GM19238 (cell line): Measurements from ENCODE around the gene VEZF1.

Experiments
- DNase-seq: peaks from one replicate; pipeline ENCODE4 v3.0.0; 2011; ENCODE audit warnings: low spot score; ENCODE audit not compliant: insufficient read length

Gene VEZF1

DNA sequence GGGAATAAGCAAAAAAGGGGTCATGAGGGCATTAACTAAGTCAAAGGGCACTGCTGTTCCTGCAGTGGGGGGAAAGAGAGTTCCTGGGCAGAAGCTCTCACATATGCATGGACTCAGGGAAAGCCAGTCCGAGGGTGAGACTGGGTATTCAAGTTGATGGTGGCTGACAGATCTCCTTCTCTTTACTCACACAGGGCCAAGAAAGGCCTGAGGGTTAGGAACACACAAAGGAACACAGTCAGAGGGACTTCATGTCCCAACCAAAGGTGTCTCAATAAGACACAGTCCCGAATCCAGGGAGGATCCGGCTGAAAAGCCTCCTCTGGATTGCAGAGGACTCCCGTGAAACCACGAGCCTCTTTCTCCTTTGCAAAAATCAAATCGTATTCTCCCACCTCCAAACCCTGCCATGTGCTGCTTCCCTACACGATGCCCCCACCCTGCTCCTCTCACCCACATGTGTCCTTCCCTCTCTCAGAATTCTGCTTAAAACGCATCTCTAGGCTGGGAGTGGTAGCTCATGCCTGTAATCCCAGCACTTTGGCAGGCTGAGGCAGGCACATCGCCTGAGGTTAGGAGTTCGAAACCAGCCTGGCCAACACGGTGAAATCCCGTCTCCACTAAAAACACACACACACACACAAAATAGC is 56.4 kb downstream of the VEZF1 start:
- DNase-seq, result no peak

- no peak for DNase-seq
Measured at GRCh38 chr17:57930239-57930638, 57.8 kb downstream of the VEZF1 start.

- DNase-seq, result no peak
Measured at GRCh38 chr17:57929386-57929785, 58.7 kb downstream of the VEZF1 start.

DNA sequence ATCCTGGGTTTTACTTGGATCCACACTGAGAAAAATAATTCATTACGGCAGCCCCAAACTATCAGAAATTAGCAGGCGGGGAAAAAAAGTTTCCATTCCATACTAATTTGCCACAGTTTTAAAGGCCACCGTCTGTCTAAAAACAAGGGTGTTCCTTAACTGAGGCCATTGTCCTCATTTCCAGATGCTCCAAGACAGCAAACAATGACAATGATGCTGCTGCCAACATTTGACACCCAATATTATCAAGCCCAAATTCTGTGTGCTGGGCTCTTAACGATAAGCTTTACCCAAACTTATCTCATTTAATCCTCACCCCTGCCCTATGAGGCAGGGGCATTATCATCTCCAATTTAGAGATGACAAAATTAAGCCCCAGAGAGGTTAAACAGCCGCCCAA is 59.1 kb downstream of the VEZF1 start:
- DNase-seq, result no peak

- no peak for DNase-seq
Measured at GRCh38 chr17:57927048-57927723, 60.9 kb downstream of the VEZF1 start.

- DNase-seq, result no peak
Measured at GRCh38 chr17:57926723-57927047, 61.4 kb downstream of the VEZF1 start.

DNA sequence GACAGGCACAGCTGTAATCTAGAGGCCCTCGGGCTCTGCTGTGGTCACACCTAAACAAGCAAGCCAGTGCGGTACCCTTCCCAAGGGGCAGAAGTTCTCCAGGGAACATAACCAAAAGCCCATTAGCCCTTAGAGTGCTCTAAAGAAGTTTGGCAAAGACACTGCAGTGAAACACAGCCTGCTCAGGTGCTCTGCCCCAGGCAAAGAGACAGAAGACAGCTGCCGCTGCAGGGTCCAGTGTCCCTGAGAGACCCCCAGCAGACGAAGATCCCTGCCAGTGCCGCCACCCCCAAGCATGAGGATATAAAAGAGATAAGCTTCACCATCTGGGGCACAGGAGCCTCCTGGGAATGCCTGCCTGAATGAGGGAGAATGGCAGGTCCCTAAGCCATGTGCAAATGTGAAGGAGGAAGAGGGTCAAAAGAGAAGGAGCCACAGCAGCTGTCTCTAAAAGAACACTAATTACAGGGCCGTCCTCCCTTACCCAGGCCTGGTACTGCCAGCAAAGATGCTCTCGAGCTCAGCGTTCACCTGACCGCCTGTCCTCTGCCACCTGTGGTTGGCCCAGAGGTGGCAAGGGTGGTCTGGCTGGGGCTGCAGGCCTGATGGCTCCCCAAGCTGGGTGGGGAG is 62.6 kb downstream of the VEZF1 start:
- no peak for DNase-seq

- DNase-seq, result no peak
Measured at GRCh38 chr17:57924677-57925076, 63.4 kb downstream of the VEZF1 start.
